Stimulated activated CD4-positive, alpha-beta T cell treated with anti-CD3 and anti-CD28 coated beads, TNF-alpha, amount 100 ng/mL, for 4 hours (primary cell): ENCODE measurements around the gene BNIP2.

Source experiments
- DNase-seq, 3 experiments: peaks; one replicate each; pipeline ENCODE4 v3.0.0-alpha.2; 2020; ENCODE audit warnings: low read depth in 3 of 3

Gene BNIP2

DNA sequence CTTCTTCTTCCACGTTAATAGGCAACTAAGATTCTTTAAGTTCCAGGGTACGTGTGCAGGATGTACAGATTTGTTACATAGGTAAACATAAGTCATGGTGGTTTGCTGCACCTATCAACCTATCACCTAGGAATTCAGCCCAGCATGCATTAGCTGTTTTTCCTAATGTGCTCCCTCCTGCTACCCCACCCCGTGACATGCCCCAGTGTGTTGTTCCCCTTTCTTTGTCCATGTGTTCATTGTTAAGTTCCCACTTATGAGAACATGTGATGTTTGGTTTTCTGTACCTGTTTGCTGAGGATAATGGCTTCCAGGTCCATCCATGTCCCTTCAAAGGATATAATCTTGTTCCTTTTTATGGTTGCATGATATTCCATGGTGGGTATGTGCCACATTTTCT, 52.9 kb downstream of the BNIP2 start:
- DNase-seq = no peak

DNA sequence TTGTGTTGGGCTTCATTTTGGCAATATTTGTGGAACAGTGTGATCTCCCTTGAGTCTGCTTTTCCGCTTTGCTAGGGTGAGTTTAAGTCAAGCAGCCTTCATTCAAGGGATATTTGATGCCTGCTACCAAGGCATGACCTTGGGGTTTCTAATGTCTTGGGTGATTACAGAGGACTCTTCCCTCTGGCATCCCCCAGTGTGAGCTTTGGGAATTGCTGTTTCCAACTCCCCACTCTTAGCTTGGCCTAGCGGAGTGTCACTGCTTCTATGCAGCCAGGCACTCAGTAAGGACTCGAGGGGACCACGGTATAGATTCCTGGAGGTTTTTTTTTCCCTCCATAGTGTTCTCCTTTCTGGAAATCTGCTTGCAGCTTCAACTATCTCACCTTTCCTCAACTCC, 56.4 kb downstream of the BNIP2 start:
- no peak for DNase-seq

DNA sequence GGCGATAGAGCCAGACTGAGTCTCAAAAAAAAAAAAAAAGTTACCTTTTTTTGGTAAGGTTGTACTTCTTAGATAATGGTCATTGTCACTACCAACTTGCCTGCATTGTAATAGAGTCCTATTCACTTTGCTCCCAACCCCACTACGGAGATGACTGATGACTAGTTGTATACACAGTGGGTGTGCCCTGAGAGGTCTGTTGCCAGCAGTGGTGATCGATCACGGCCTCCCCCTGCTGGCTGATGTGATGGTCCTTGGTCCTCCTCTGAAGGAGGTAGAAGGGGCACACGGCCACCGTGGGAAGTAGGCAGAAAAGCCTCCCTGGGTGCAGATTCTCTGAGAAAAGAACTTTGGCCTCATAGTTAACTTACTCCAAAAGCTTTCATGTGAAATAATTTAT, 66.8 kb downstream of the BNIP2 start:
- no peak for DNase-seq

DNA sequence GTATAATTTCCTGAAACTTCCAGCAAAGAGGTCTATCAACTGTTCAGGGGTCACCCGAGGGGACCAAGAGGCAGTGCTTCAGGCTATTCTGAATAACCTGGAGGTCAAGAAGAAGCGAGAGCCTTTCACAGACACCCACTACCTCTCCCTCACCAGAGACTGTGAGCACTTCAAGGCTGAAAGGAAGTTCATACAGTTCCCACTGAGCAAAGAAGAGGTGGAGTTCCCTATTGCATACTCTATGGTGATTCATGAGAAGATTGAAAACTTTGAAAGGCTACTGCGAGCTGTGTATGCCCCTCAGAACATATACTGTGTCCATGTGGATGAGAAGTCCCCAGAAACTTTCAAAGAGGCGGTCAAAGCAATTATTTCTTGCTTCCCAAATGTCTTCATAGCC, 70.7 kb downstream of the BNIP2 start:
- no peak for DNase-seq

DNA sequence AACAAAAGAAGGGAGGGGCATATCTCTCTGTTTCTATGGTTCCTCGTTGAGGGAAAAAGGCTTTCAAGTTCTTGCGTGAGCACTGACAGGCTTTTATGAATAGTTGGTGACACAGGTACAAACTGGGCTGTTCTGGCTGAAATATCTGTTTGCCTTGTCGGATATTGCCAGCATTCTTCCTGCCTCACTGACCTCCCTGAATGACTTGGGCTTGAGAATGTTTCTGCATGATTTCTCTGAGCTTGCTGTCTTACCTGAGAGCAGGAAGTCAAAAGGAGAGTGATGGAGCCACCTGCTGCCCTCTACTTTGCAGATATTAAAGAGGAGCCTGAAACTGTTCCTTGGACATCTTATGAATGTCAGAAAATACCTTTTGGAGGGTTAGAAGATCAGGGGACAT, 72.7 kb downstream of the BNIP2 start:
- DNase-seq = no peak

DNA sequence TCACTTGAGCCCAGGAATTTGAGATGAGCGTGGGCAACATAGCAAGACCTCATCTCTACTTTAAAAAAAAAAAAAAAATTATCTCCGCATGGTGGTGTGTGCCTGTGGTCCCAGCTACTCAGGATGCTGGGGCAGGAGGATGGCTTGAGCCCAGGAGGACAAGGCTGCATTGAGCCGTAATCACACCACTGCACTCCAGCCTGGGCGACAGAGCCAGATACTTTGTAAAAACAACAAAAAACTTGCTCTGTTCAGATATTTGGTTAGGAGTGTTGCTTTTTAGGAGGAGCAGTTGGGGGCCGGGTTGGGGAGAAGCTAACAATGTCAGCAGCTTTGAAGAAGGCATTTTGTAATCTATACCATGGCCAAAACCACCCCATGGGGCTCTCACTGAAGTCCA, 73.5 kb downstream of the BNIP2 start:
- no peak for DNase-seq

DNA sequence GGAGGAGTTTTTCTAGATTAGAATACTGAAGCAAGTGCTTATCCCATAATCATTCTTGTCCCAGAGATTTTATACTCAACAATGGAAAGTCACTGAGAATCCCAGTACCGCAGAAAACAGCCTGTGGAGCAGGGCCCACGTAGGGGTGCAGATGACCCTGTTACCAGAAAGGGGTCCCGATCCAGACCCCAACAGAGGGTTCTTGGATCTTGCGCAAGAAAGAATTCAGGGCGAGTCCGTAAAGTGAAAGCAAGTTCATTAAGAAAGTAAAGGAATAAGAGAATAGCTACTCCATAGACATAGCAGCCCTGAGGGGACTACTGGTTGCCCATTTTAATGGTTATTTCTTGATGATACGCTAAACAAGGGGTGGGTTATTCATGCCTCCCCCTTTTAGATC, 75.0 kb downstream of the BNIP2 start:
- no peak for DNase-seq

DNA sequence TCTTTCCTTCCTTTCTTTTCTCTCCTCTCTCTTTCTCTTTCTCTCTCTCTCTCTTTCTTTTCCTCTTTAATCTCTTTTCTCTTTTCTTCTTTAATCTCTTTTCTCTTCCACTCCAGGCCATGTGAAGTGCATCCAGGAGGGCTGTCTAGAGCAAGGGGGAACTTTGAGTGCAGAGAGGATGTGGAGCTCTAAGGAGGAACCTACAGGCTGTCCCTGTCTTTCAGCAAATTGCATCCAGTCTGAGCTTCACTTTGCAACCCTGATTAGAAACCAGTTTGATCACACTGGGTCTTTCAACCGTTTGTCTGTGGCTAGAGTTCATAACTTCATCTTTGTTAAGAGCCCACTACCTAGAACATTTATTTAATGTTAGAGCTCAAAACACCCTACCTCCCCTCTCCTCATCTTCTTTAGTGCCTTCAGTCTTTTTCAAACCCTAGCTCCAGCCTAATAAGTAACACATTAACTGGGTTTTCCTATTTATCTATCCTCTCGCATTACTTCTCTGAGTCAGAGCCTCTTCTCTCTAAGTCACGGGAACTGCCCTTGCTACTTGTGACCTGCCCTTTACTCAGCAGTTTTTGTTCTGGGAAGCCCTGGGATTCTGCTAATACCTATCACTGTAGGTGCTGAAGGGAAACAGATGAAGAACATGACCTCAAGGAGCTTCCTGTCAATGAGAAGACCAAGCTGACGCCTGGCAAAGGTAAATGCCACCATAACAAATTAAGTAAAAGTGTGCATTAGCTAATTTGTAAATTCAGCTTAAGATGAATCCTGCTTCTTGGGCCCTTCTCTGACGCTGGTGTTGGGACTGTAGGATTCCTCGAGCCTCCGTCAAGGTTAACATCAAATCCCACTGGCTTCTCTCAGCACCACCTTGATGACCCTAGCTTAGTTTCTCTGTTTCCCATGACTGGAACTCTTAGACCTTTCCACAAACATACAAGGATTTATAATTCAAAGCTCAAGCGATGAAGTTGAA, 77.6 kb downstream of the BNIP2 start, which contains the start of gene GCNT3:
Gene GCNT3, plus strand, starts transcription at position 508 of the 985 bp plus-strand sequence. CDS start 6,456 bp downstream, outside the sequence.
- DNase-seq = no peak

DNA sequence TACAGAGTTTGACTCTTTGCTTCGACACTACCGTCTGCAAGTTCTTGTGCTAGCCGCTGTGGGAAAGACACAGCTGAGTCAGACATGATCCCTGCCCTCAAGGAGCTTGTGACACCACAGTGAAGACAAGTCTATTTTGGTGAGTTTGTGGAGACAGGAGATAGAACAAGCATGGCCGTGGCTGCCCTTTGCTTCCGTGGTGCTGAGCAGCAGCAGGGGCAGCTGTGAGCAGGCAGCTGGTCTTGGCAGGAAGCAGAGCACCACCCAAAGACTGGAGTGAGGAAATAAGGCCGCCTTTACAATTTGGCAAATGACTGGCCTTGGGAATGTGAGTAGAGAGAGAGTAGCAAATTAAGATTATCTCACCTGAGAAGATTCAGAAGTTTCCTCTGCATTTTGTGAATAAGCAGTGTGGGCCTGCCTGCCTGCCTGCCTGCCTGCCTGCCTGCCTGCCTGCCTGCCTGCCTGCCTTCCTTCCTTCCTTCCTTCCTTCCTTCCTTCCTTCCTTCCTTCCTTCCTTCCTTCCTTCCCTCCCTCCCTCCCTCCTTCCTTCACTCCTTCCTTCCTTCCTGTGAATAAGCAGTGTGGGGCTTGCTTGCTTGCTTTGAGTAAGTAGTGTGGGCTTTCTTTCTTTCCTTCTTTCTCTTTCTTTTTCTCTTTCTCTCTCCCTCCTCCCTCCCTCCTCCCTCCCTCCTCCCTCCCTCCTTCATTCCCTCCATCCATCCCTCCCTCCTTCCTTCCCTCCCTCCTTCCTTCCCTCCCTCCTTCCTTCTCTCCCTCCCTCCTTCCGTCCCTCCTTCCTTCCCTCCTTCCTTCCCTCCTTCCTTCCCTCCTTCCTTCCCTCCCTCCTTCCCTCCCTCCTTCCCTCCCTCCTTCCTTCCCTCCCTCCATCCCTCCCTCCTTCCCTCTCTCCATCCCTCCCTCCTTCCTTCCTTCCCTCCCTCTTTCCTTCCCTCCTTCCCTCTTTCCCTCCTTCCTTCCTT, 79.1 kb downstream of the BNIP2 start:
- DNase-seq = no peak
